ENCODE data around the gene SRGAP1. TPM values are rescaled to one million over a fixed set of nuclear protein-coding genes. Genes with fewer than 3 reads are reported as not detected.

SRGAP1 gene
- total and polyA plus RNA-seq, 2 of the 8 experiments (the other 6 are each of a cell fraction or from before 2014, with no cell fraction given): 3.2 to 7.3 TPM

DNA sequence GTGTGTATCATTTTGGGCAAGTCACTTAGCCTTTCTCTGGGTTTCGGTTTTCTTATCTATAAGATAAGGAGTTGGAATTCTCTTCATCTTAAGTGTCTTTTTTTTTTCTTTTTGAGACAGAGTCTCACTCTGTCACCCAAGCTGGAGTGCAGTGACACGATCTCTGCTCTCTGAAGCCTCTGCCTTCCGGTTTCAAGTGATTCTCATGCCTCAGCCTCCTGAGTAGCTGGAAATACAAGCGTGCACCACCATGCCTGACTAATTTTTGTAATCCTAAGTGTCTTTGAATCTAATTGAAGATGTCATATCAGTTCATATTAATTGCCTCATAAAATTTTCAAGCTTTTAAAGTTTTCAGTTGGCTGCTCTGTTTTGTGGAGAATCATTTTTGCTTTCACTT, 4.0 kb downstream of the SRGAP1 start:
- peaks cover 4 to 16% of the 10 kb centered on the region in 2 experiments; a peak in 3 of 4 replicates for H3K79me2 ChIP-seq (ENCODE audit: control insufficient read depth in 1 of 2, insufficient read depth in 2 of 2, low read length in 2 of 2)
- peaks cover 0 to 4% (median 2%) of the 10 kb centered on the region in 4 experiments; a peak in 2 of 7 replicates for H3K27me3 ChIP-seq (replicated peaks in 1 of 4; ENCODE audit: control insufficient read depth in 3 of 4, extremely low read depth in 1 of 4, insufficient read depth in 3 of 4, low read length in 3 of 4)
- H3K4me2 ChIP-seq (ENCODE audit: insufficient read depth in 1 of 2, low read depth in 2 of 2, low read length in 2 of 2): no peak overlapping the region
- FAIRE-seq (no peak), DNase-seq (ENCODE audit: low read depth in 1 of 2, low spot score in 2 of 2) (no peak)
- 96% methylated on average over 4 of the region's 4 CpGs; no CpG with 5 or more reads in 1 of the 2 experiments for WGBS, 2 experiments (ENCODE audit: extremely low coverage in 1 of 2, insufficient coverage in 1 of 2, insufficient read length in 1 of 2, insufficient replicate concordance in 2 of 2, low coverage in 1 of 2, low lambda C conversion rate in 2 of 2, missing lambda C conversion rate in 1 of 2)
- H3K9me3 ChIP-seq (ENCODE audit: insufficient read depth in 2 of 2, low read depth in 1 of 2, low read length in 1 of 2): no peaks in the 10 kb centered on the region
- no peak overlapping the region for H3K27ac ChIP-seq (ENCODE audit: low read depth, low read length)
- no peak overlapping the region for H4K8ac ChIP-seq (ENCODE audit: extremely low read depth, insufficient read depth, low read length)
- ChIA-PET CTCF (ENCODE audit: partially characterized antibody) (interaction anchor here (1.2 kb wide), 1 partner anchor 9 kb away, joined by 3 read pairs; no protein-coding TSS in a partner anchor), POLR2A (ENCODE audit: partially characterized antibody) (no interaction called here)
- no peak overlapping the region for H3K9ac ChIP-seq (replicated peaks in 1 of 4; ENCODE audit: extremely low read depth in 1 of 4, low read depth in 3 of 4, low read length in 3 of 4)
- H2BK15ac ChIP-seq (ENCODE audit: low read length): no peak overlapping the region
- H4K20me1 ChIP-seq (replicated peaks in 1 of 2; ENCODE audit: control insufficient read depth in 1 of 2, insufficient read depth in 2 of 2, low read length in 2 of 2): no peaks in the 10 kb centered on the region
- H3K4me1 ChIP-seq (replicated peaks in 1 of 4; ENCODE audit: control insufficient read depth in 3 of 4, insufficient read depth in 4 of 4, low read length in 3 of 4): peaks cover 0 to 5% (median under 1%) of the 10 kb centered on the region in 4 experiments; a peak in 1 of 7 replicates
- H3K4me3 ChIP-seq (ENCODE audit: extremely low read depth in 1 of 4, insufficient read depth in 2 of 4, low read depth in 3 of 4, low read length in 4 of 4): no peak overlapping the region
- H3K4ac ChIP-seq (replicated peaks; ENCODE audit: insufficient read length, low read depth, low read length): no peak overlapping the region
- no peak overlapping the region for H2BK12ac ChIP-seq (ENCODE audit: low read depth, low read length)
- H3K14ac ChIP-seq (ENCODE audit: insufficient read length): no peak overlapping the region
- no peak overlapping the region for H2BK20ac ChIP-seq (ENCODE audit: low read length)
- no peak overlapping the region for H4K91ac ChIP-seq (replicated peaks; ENCODE audit: insufficient read length, low read length)
- no peaks in the 10 kb centered on the region for H3K36me3 ChIP-seq (ENCODE audit: control insufficient read depth in 2 of 4, insufficient read depth in 4 of 4, low read length in 3 of 4)
- H3K23ac ChIP-seq (ENCODE audit: insufficient read length): no peak overlapping the region
- H3K18ac ChIP-seq (ENCODE audit: extremely low read depth, low read length): no peak overlapping the region
- no peak overlapping the region for H4K5ac ChIP-seq (ENCODE audit: insufficient read length, low read depth, low read length)
- no peak overlapping the region for H2AFZ ChIP-seq (ENCODE audit: low read length)
- no peak overlapping the region for H2AK5ac ChIP-seq (ENCODE audit: low read depth, low read length)
- H2BK120ac ChIP-seq (replicated peaks; ENCODE audit: low read depth, low read length): no peak overlapping the region
- H3K56ac ChIP-seq (replicated peaks; ENCODE audit: insufficient read length, low read depth, low read length): no peak overlapping the region
- H3K79me1 ChIP-seq (ENCODE audit: low read depth, low read length): no peaks in the 10 kb centered on the region
- no peak overlapping the region for H2BK5ac ChIP-seq (ENCODE audit: low read depth, low read length)
- H3K23me2 ChIP-seq (ENCODE audit: low read depth, low read length): peaks cover 8% of the 10 kb centered on the region
- TF ChIP-seq EP300 (IDR thresholded peaks at IDR 0.05; ENCODE audit: borderline replicate concordance in 1 of 2, low read depth in 2 of 2, low read length in 2 of 2): no peak
- no peak for TF ChIP-seq TEAD4 (IDR thresholded peaks at IDR 0.05; ENCODE audit: low read depth, low read length)
- TF ChIP-seq, protein P1, sequence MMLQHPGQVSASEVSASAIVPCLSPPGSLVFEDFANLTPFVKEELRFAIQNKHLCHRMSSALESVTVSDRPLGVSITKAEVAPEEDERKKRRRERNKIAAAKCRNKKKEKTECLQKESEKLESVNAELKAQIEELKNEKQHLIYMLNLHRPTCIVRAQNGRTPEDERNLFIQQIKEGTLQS (IDR thresholded peaks at IDR 0.05; ENCODE audit: insufficient read depth, low read depth, low read length): no peak
- no peak for TF ChIP-seq POU5F1 (IDR thresholded peaks at IDR 0.05; ENCODE audit: low read depth, low read length)
- TF ChIP-seq SP1 (IDR thresholded peaks at IDR 0.05; ENCODE audit: low read depth, low read length): no peak
- TF ChIP-seq SUZ12 (IDR thresholded peaks at IDR 0.05; ENCODE audit: low read length): no peak
- TF ChIP-seq SIN3A (conservative IDR thresholded peaks at IDR 0.05 in 1 of 2, IDR thresholded peaks at IDR 0.05 in 1 of 2; ENCODE audit: low read depth in 1 of 2, low read length in 2 of 2): no peak
- no peak for TF ChIP-seq JUN (IDR thresholded peaks at IDR 0.05; ENCODE audit: low read depth, low read length)
- TF ChIP-seq CHD2 (IDR thresholded peaks at IDR 0.05; ENCODE audit: low read length): no peak
- no peak for TF ChIP-seq EZH2 (IDR thresholded peaks at IDR 0.05; ENCODE audit: low read depth, low read length, severe bottlenecking)
- TF ChIP-seq POLR2AphosphoS5 (IDR thresholded peaks at IDR 0.05; ENCODE audit: low read depth, low read length): no peak
- no peak for TF ChIP-seq RFX5 (IDR thresholded peaks at IDR 0.05; ENCODE audit: borderline replicate concordance, low read depth, low read length)
- no peak for TF ChIP-seq GTF2F1 (IDR thresholded peaks at IDR 0.05; ENCODE audit: borderline replicate concordance, low read depth, low read length)
- TF ChIP-seq, protein P2, sequence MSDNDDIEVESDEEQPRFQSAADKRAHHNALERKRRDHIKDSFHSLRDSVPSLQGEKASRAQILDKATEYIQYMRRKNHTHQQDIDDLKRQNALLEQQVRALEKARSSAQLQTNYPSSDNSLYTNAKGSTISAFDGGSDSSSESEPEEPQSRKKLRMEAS (IDR thresholded peaks at IDR 0.05): no peak
